Neural progenitor cell (in vitro differentiated cells): Measurements from ENCODE around the gene KLHL13. TPM values are rescaled to one million over a fixed set of nuclear protein-coding genes. Genes with fewer than 3 reads are reported as not detected.

Experiments
- DNase-seq: peaks from one replicate; pipeline ENCODE4 v3.0.0-alpha.2; 2016; ENCODE audit warnings: low spot score
- H2AFZ ChIP-seq: fragments of 200-600 bp; sonication (generic); replicated peaks from 2 replicates; pipeline ENCODE4 v1.6.1; 2016; ENCODE audit warnings: antibody characterized with exemption
- H3F3A ChIP-seq: fragments of 200-600 bp; sonication (generic); 2 replicates; pipeline ENCODE4 v1.6.1; 2016; ENCODE audit warnings: antibody characterized with exemption, low read depth
- H3K27ac ChIP-seq: fragments of 200-600 bp; sonication (generic); 2 replicates; pipeline ENCODE4 v1.5.1; 2016; ENCODE audit warnings: mild to moderate bottlenecking
- H3K27me3 ChIP-seq: fragments of 200-600 bp; sonication (generic); 2 replicates; pipeline ENCODE4 v1.6.1; 2016; ENCODE audit warnings: mild to moderate bottlenecking, moderate library complexity
- H3K36me3 ChIP-seq: fragments of 200-600 bp; sonication (generic); 2 replicates; pipeline ENCODE4 v1.5.1; 2016
- H3K4me1 ChIP-seq: fragments of 200-600 bp; sonication (generic); 2 replicates; pipeline ENCODE4 v1.6.1; 2016; ENCODE audit warnings: mixed run types
- H3K4me2 ChIP-seq: fragments of 200-600 bp; sonication (generic); 2 replicates; pipeline ENCODE4 v1.6.1; 2016
- H3K4me3 ChIP-seq: fragments of 200-600 bp; sonication (generic); 2 replicates; pipeline ENCODE4 v1.5.1; 2016
- H3K79me2 ChIP-seq: fragments of 200-600 bp; sonication (generic); 2 replicates; pipeline ENCODE4 v1.6.1; 2016; ENCODE audit warnings: low read depth
- H3K9ac ChIP-seq: fragments of 200-600 bp; sonication (generic); 2 replicates; pipeline ENCODE4 v1.6.1; 2016
- H3K9me3 ChIP-seq: fragments of 200-600 bp; sonication (generic); 2 replicates; pipeline ENCODE4 v1.5.1; 2016; ENCODE audit warnings: low read depth
- H4K20me1 ChIP-seq: fragments of 200-600 bp; sonication (generic); 2 replicates; pipeline ENCODE4 v1.6.1; 2016; ENCODE audit warnings: low read depth
- H3K27ac Mint-ChIP-seq: 3 replicates; pipeline ENCODE4 v1.8.0; 2021; ENCODE audit warnings: mixed read lengths
- H3K27me3 Mint-ChIP-seq: 2 replicates; pipeline ENCODE4 v1.8.0; 2022; ENCODE audit warnings: low read depth, mild to moderate bottlenecking, inconsistent platforms, moderate library complexity, mixed read lengths; ENCODE audit not compliant: insufficient read depth
- H3K36me3 Mint-ChIP-seq: 3 replicates; pipeline ENCODE4 v1.8.0; 2021; ENCODE audit warnings: mixed read lengths
- H3K4me1 Mint-ChIP-seq: 3 replicates; pipeline ENCODE4 v1.8.0; 2021; ENCODE audit warnings: mixed read lengths
- H3K4me3 Mint-ChIP-seq: 3 replicates; pipeline ENCODE4 v1.8.0; 2021; ENCODE audit warnings: mild to moderate bottlenecking, moderate library complexity, mixed read lengths
- H3K9me3 Mint-ChIP-seq: 3 replicates; pipeline ENCODE4 v1.8.0; 2020; ENCODE audit warnings: mixed read lengths
- CTCF ChIP-seq: fragments of 200-600 bp; sonication (generic); IDR thresholded peaks from 2 replicates; pipeline ENCODE4 v1.5.1; 2017; ENCODE audit warnings: antibody characterized with exemption, mild to moderate bottlenecking
- EZH2 ChIP-seq: fragments of 200-600 bp; sonication (generic); IDR thresholded peaks from 2 replicates; pipeline ENCODE4 v1.6.1; 2017; ENCODE audit warnings: antibody characterized with exemption, mild to moderate bottlenecking, moderate library complexity
- EZH2phosphoT487 ChIP-seq: fragments of 200-600 bp; sonication (generic); IDR thresholded peaks from 2 replicates; pipeline ENCODE4 v1.6.1; 2017; ENCODE audit warnings: antibody characterized with exemption
- total RNA-seq: library from RNA; depleted of rRNA; stranded (reverse); fragments of >200 nt; gene quantifications from 2 replicates; pipeline ENCODE4 v1.2.3, GENCODE V29; 2015; ENCODE audit warnings: low replicate concordance

The KLHL13 gene
- total RNA-seq, 1 donor from 2014 or later = 22.6 TPM

GRCh38 chrX:117892469-117892868 lies 224.1 kb downstream of the KLHL13 start:
- Mint-ChIP-seq H3K4me1 (peaks cover 18% of the 10 kb centered on the region), H3K27ac (no peak overlapping the region), H3K36me3 (no peaks in the 10 kb centered on the region), H3K27me3 (peaks cover 2% of the 10 kb centered on the region), H3K9me3 (no peaks in the 10 kb centered on the region), H3K4me3 (no peak overlapping the region)
- Histone ChIP-seq H3K79me2 (no peaks in the 10 kb centered on the region), H2AFZ (no peak overlapping the region), H4K20me1 (no peaks in the 10 kb centered on the region), H3K4me2 (no peak overlapping the region), H3K27ac (no peak overlapping the region), H3K4me3 (no peak overlapping the region), H3F3A (no peaks in the 10 kb centered on the region), H3K4me1 (no peaks in the 10 kb centered on the region), H3K9me3 (peaks cover 2% of the 10 kb centered on the region), H3K27me3 (no peaks in the 10 kb centered on the region), H3K36me3 (no peaks in the 10 kb centered on the region), H3K9ac (no peak overlapping the region)
- TF ChIP-seq CTCF (no peak), EZH2phosphoT487 (no peak), EZH2 (no peak)
- no peak for DNase-seq

GRCh38 chrX:117871796-117872195 lies 244.8 kb downstream of the KLHL13 start:
- Histone ChIP-seq H3K79me2 (no peaks in the 10 kb centered on the region), H3K27ac (no peak overlapping the region), H3K4me1 (no peaks in the 10 kb centered on the region), H4K20me1 (no peaks in the 10 kb centered on the region), H3K9ac (no peak overlapping the region), H3K9me3 (peaks cover 10% of the 10 kb centered on the region), H3F3A (no peaks in the 10 kb centered on the region), H3K4me2 (no peak overlapping the region), H3K4me3 (no peak overlapping the region), H3K27me3 (no peaks in the 10 kb centered on the region), H3K36me3 (no peaks in the 10 kb centered on the region), H2AFZ (no peak overlapping the region)
- Mint-ChIP-seq H3K27ac (no peak overlapping the region), H3K9me3 (peaks cover 7% of the 10 kb centered on the region), H3K4me3 (no peak overlapping the region), H3K36me3 (no peaks in the 10 kb centered on the region), H3K4me1 (no peaks in the 10 kb centered on the region), H3K27me3 (no peaks in the 10 kb centered on the region)
- DNase-seq = no peak
- TF ChIP-seq EZH2 (no peak), EZH2phosphoT487 (no peak), CTCF (no peak)

GRCh38 chrX:117860517-117860916 lies 256.1 kb downstream of the KLHL13 start:
- H4K20me1 ChIP-seq = no peaks in the 10 kb centered on the region
- no peak overlapping the region for H3K4me2 ChIP-seq
- no peak for DNase-seq
- no peak overlapping the region for H3K4me3 Mint-ChIP-seq
- peaks cover 3% of the 10 kb centered on the region for H3K9me3 ChIP-seq
- H3K4me1 ChIP-seq = no peaks in the 10 kb centered on the region
- H3K4me1 Mint-ChIP-seq = no peaks in the 10 kb centered on the region
- no peak overlapping the region for H3K4me3 ChIP-seq
- H3K36me3 Mint-ChIP-seq = no peaks in the 10 kb centered on the region
- no peak overlapping the region for H3K27ac ChIP-seq
- H3F3A ChIP-seq = no peaks in the 10 kb centered on the region
- no peak overlapping the region for H3K27ac Mint-ChIP-seq
- H3K27me3 Mint-ChIP-seq = no peaks in the 10 kb centered on the region
- no peaks in the 10 kb centered on the region for H3K27me3 ChIP-seq
- H2AFZ ChIP-seq = no peak overlapping the region
- no peaks in the 10 kb centered on the region for H3K79me2 ChIP-seq
- no peaks in the 10 kb centered on the region for H3K36me3 ChIP-seq
- TF ChIP-seq EZH2 = no peak
- no peaks in the 10 kb centered on the region for H3K9me3 Mint-ChIP-seq
- no peak overlapping the region for H3K9ac ChIP-seq

- no peak overlapping the region for H3K9ac ChIP-seq
- no peak overlapping the region for H3K4me3 ChIP-seq
- H3K36me3 Mint-ChIP-seq = no peaks in the 10 kb centered on the region
- H2AFZ ChIP-seq = no peak overlapping the region
- H3K36me3 ChIP-seq = no peaks in the 10 kb centered on the region
- no peak overlapping the region for H3K4me2 ChIP-seq
- no peaks in the 10 kb centered on the region for H3K4me1 Mint-ChIP-seq
- H3K4me1 ChIP-seq = no peaks in the 10 kb centered on the region
- H3K27me3 Mint-ChIP-seq = no peaks in the 10 kb centered on the region
- no peaks in the 10 kb centered on the region for H3K9me3 Mint-ChIP-seq
- H4K20me1 ChIP-seq = no peaks in the 10 kb centered on the region
- peaks cover 3% of the 10 kb centered on the region for H3K9me3 ChIP-seq
- H3K79me2 ChIP-seq = no peaks in the 10 kb centered on the region
- no peak overlapping the region for H3K27ac Mint-ChIP-seq
- DNase-seq = no peak
- H3F3A ChIP-seq = no peaks in the 10 kb centered on the region
- no peak overlapping the region for H3K27ac ChIP-seq
- TF ChIP-seq EZH2phosphoT487 (no peak), CTCF (no peak), EZH2 (no peak)
- no peak overlapping the region for H3K4me3 Mint-ChIP-seq
- H3K27me3 ChIP-seq = no peaks in the 10 kb centered on the region
Observed at GRCh38 chrX:117854806-117855205, 261.8 kb downstream of the KLHL13 start.
